OCI-LY7 (cell line): ENCODE data around the gene IFNG. TPM values are rescaled to one million over a fixed set of nuclear protein-coding genes. Genes with fewer than 3 reads are reported as not detected.

Experiments
- BruUV-seq: library from RNA; stranded (reverse); fragments of 400-500 nt; replicated peaks from 2 replicates; lab custom pipeline; 2021; lab: Mats Ljungman, UMichigan
- CTCF ChIA-PET: fragments of 300-600 bp; sonication (Branson Sonifier 250); formaldehyde crosslinking; loops from one replicate; lab custom pipeline; 2022; ENCODE audit warnings: antibody characterized with exemption; ENCODE audit not compliant: unreplicated experiment; lab: Charles Lee
- POLR2A ChIA-PET: fragments of 300-600 bp; sonication (Branson Sonifier 250); formaldehyde crosslinking; loops from one replicate; lab custom pipeline; 2022; ENCODE audit warnings: antibody characterized with exemption; lab: Charles Lee
- DNase-seq: peaks from one replicate; pipeline ENCODE4 v3.0.0-alpha.2; 2015; ENCODE audit warnings: low spot score
- H2AFZ ChIP-seq: fragments of 200-600 bp; sonication (generic), shearing (Covaris generic); 2 replicates; pipeline ENCODE4 v1.6.1; 2014; ENCODE audit warnings: mild to moderate bottlenecking, antibody characterized with exemption, low read length, moderate library complexity
- H3K27ac ChIP-seq: fragments of 200-600 bp; sonication (generic); 2 replicates; pipeline ENCODE4 v1.5.1; 2014; ENCODE audit warnings: mixed run types, low read depth, mild to moderate bottlenecking, moderate library complexity, low read length, inconsistent platforms; ENCODE audit not compliant: poor library complexity, severe bottlenecking
- H3K36me3 ChIP-seq: fragments of 200-600 bp; sonication (generic); 2 replicates; pipeline ENCODE4 v1.6.1; 2014; ENCODE audit warnings: mild to moderate bottlenecking, antibody characterized with exemption, low read length, moderate library complexity, mixed read lengths; ENCODE audit not compliant: insufficient read depth
- H3K4me1 ChIP-seq: fragments of 200-600 bp; sonication (generic); 2 replicates; pipeline ENCODE4 v1.5.1; 2014; ENCODE audit warnings: mild to moderate bottlenecking, low read length; ENCODE audit not compliant: insufficient read depth, poor library complexity, severe bottlenecking
- H3K4me2 ChIP-seq: fragments of 200-600 bp; sonication (generic); 2 replicates; pipeline ENCODE4 v1.6.1; 2014; ENCODE audit warnings: mild to moderate bottlenecking, low read length
- H3K4me3 ChIP-seq: fragments of 200-600 bp; sonication (generic); 2 replicates; pipeline ENCODE4 v1.5.1; 2014; ENCODE audit warnings: mild to moderate bottlenecking, low read depth, low read length; ENCODE audit not compliant: poor library complexity, severe bottlenecking
- H3K79me2 ChIP-seq: fragments of 200-600 bp; sonication (generic); 2 replicates; pipeline ENCODE4 v1.6.1; 2016; ENCODE audit warnings: low read depth, mild to moderate bottlenecking, low read length, moderate library complexity, mixed read lengths; ENCODE audit not compliant: insufficient read depth
- H3K9me2 ChIP-seq: fragments of 200-600 bp; sonication (generic); 2 replicates; pipeline ENCODE4 v1.6.1; 2016; ENCODE audit warnings: mild to moderate bottlenecking, low read length, mixed read lengths; ENCODE audit not compliant: insufficient read depth
- H3K9me3 ChIP-seq: fragments of 200-600 bp; sonication (generic); 2 replicates; pipeline ENCODE4 v1.6.1; 2014; ENCODE audit warnings: mild to moderate bottlenecking, mixed run types, low read length, mixed read lengths
- H4K20me1 ChIP-seq: fragments of 200-600 bp; sonication (generic); 2 replicates; pipeline ENCODE4 v1.6.1; 2014; ENCODE audit warnings: mild to moderate bottlenecking, antibody characterized with exemption, low read length, moderate library complexity, mixed read lengths; ENCODE audit not compliant: insufficient read depth
- EZH2phosphoT487 ChIP-seq: fragments of 200-600 bp; sonication (generic); IDR thresholded peaks from 2 replicates; pipeline ENCODE4 v1.6.1; 2018; ENCODE audit warnings: low read depth, borderline replicate concordance, mild to moderate bottlenecking, mixed run types, antibody characterized with exemption, low read length, moderate library complexity, mixed read lengths
- intact Hi-C: fragments of 100-400 bp; cut with micrococcal nuclease; formaldehyde crosslinking; loops from one replicate; pipeline ENCODE4 v1.10.0; 2022; ENCODE audit not compliant: unreplicated experiment
- total RNA-seq, 2 experiments: library from RNA; depleted of rRNA in 1 of 2; stranded (reverse); fragments of >200 nt in 1 of 2; shearing (Covaris generic) in 1 of 2; gene quantifications; 2 replicates each; pipeline ENCODE4 v1.2.3, GENCODE V29; 2014 to 2022
- TF ChIP-seq, protein P1 (sequence below): fragments of 200-600 bp; sonication (generic); conservative IDR thresholded peaks from 2 replicates; pipeline ENCODE4 v1.5.1; 2014; ENCODE audit warnings: mild to moderate bottlenecking, antibody characterized with exemption, low read length, moderate library complexity, mixed read lengths

Gene IFNG
- total RNA-seq, 2 experiments from 2014 or later = not detected

DNA sequence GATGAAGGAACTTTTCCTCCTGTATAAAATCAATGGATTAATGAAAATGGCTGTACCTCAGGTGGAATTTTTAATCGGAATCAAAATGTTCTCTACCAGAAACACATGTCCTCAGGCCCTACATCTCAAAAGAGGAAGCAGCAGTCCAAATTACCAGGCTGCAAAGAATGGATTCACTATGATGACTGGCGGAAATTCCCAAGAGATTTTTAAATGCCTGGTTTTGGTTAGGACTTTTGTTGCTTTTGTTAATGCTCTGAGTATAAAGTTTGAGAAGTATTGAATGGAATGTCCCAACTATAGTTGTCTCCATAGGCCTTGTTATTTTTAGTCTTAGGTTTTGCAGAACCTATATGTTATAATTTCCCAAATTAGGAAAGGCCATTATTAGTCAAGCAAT is 11.2 kb upstream of the IFNG start:
- Histone ChIP-seq H3K79me2 (no peaks in the 10 kb centered on the region), H3K9me2 (no peaks in the 10 kb centered on the region), H2AFZ (no peak overlapping the region), H3K4me3 (no peak overlapping the region), H4K20me1 (no peaks in the 10 kb centered on the region), H3K9me3 (no peaks in the 10 kb centered on the region), H3K4me1 (peaks cover 10% of the 10 kb centered on the region), H3K36me3 (no peaks in the 10 kb centered on the region), H3K27ac (no peak overlapping the region), H3K4me2 (no peak overlapping the region)
- TF ChIP-seq, protein P1, sequence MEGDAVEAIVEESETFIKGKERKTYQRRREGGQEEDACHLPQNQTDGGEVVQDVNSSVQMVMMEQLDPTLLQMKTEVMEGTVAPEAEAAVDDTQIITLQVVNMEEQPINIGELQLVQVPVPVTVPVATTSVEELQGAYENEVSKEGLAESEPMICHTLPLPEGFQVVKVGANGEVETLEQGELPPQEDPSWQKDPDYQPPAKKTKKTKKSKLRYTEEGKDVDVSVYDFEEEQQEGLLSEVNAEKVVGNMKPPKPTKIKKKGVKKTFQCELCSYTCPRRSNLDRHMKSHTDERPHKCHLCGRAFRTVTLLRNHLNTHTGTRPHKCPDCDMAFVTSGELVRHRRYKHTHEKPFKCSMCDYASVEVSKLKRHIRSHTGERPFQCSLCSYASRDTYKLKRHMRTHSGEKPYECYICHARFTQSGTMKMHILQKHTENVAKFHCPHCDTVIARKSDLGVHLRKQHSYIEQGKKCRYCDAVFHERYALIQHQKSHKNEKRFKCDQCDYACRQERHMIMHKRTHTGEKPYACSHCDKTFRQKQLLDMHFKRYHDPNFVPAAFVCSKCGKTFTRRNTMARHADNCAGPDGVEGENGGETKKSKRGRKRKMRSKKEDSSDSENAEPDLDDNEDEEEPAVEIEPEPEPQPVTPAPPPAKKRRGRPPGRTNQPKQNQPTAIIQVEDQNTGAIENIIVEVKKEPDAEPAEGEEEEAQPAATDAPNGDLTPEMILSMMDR = no peak
- no peak for TF ChIP-seq EZH2phosphoT487
- ChIA-PET POLR2A (interaction anchor here (0.9 to 1.2 kb wide), 3 partner anchors 10 to 12 kb away, joined by 3 to 5 read pairs (median 4); no protein-coding TSS in a partner anchor), CTCF (no interaction called here)
- no TSS peak for BruUV-seq
- intact Hi-C loops = no loop called here
- DNase-seq = no peak

- H3K9me2 ChIP-seq = no peaks in the 10 kb centered on the region
- intact Hi-C loops = no loop called here
- no peaks in the 10 kb centered on the region for H3K79me2 ChIP-seq
- no peaks in the 10 kb centered on the region for H3K4me1 ChIP-seq
- H4K20me1 ChIP-seq = no peaks in the 10 kb centered on the region
- CTCF ChIA-PET = no interaction called here
- no peak overlapping the region for H3K4me3 ChIP-seq
- no peak for TF ChIP-seq EZH2phosphoT487
- TF ChIP-seq, protein P1 = no peak
- no peaks in the 10 kb centered on the region for H3K36me3 ChIP-seq
- H2AFZ ChIP-seq = no peak overlapping the region
- no peak overlapping the region for H3K4me2 ChIP-seq
- POLR2A ChIA-PET = interaction anchor here (0.6 to 1.4 kb wide), 2 partner anchors 11 to 18 kb away, joined by 3 read pairs; no protein-coding TSS in a partner anchor
- BruUV-seq = no TSS peak
- H3K27ac ChIP-seq = no peak overlapping the region
- H3K9me3 ChIP-seq = no peaks in the 10 kb centered on the region
- DNase-seq = no peak
Observed at GRCh38 chr12:68169213-68169889, 9.8 kb upstream of the IFNG start.

GRCh38 chr12:68166317-68166831 is 6.8 kb upstream of the IFNG start:
- Histone ChIP-seq H3K4me2 (no peak overlapping the region), H2AFZ (no peak overlapping the region), H3K36me3 (no peaks in the 10 kb centered on the region), H3K4me3 (no peak overlapping the region), H3K9me3 (no peaks in the 10 kb centered on the region), H4K20me1 (no peaks in the 10 kb centered on the region), H3K9me2 (no peaks in the 10 kb centered on the region), H3K79me2 (no peaks in the 10 kb centered on the region), H3K4me1 (peaks cover 22% of the 10 kb centered on the region), H3K27ac (no peak overlapping the region)
- TF ChIP-seq, protein P1 = no peak
- TF ChIP-seq EZH2phosphoT487 = no peak
- BruUV-seq = no TSS peak
- ChIA-PET POLR2A (no interaction called here), CTCF (interaction anchor here (0.6 kb wide), 1 partner anchor 34 kb away, joined by 3 read pairs; no protein-coding TSS in a partner anchor)
- DNase-seq = no peak
- intact Hi-C loops = no loop called here
